Activated naive CD4-positive, alpha-beta T cell treated with anti-CD3 and anti-CD28 coated beads, Interleukin-2, amount 50 U/mL, for 24 hours (primary cell): ENCODE measurements around the gene SGTA.
A peak's percentile ranks its signal among the peaks of the same experiment; 100 is the strongest.
"Not testable (repeated sequence)": the region's sequence is repeated elsewhere in the genome, so short reads cannot be mapped to it uniquely, and the experiment has no call there.

Experiments used
- H3K27ac Mint-ChIP-seq: one replicate; pipeline ENCODE4 v1.8.0; 2021; ENCODE audit warnings: mild to moderate bottlenecking, mixed read lengths
- H3K27me3 Mint-ChIP-seq: one replicate; pipeline ENCODE4 v1.8.0; 2021; ENCODE audit warnings: mixed read lengths
- H3K36me3 Mint-ChIP-seq: one replicate; pipeline ENCODE4 v1.8.0; 2021; ENCODE audit warnings: mixed read lengths
- H3K4me1 Mint-ChIP-seq: one replicate; pipeline ENCODE4 v1.8.0; 2021; ENCODE audit warnings: mixed read lengths
- H3K4me3 Mint-ChIP-seq: one replicate; pipeline ENCODE4 v1.8.0; 2021; ENCODE audit warnings: mild to moderate bottlenecking, mixed read lengths
- H3K9me3 Mint-ChIP-seq: one replicate; pipeline ENCODE4 v1.8.0; 2021; ENCODE audit warnings: mixed read lengths

Gene SGTA

GRCh38 chr19:2782936-2783780 is at the start of gene SGTA:
Gene SGTA, minus strand, starts transcription at chr19:2783273. Its CDS starts 14,205 bp downstream, at chr19:2769068.
- peak within 1 kb of the TSS; percentile 93 for H3K4me3 Mint-ChIP-seq
- H3K36me3 Mint-ChIP-seq, result no peaks in the 10 kb centered on the region
- H3K27ac Mint-ChIP-seq, result peak within 1 kb of the TSS; percentile 98
- no peaks in the 10 kb centered on the region for H3K27me3 Mint-ChIP-seq
- peaks cover 53% of the 10 kb centered on the region for H3K4me1 Mint-ChIP-seq
- H3K9me3 Mint-ChIP-seq, result no peaks in the 10 kb centered on the region

- Mint-ChIP-seq H3K4me3 (no peak overlapping the region), H3K27me3 (no peaks in the 10 kb centered on the region), H3K9me3 (peaks cover 6% of the 10 kb centered on the region), H3K4me1 (no peaks in the 10 kb centered on the region), H3K36me3 (peaks cover 31% of the 10 kb centered on the region), H3K27ac (no peak overlapping the region)
Observed at GRCh38 chr19:2827840-2828489, 44.9 kb upstream of the SGTA start.

- Mint-ChIP-seq H3K27me3 (no peaks in the 10 kb centered on the region), H3K27ac (no peak overlapping the region), H3K4me1 (no peaks in the 10 kb centered on the region), H3K9me3 (peaks cover 6% of the 10 kb centered on the region), H3K4me3 (no peak overlapping the region), H3K36me3 (peaks cover 24% of the 10 kb centered on the region)
Observed at GRCh38 chr19:2827022-2827421, 43.9 kb upstream of the SGTA start.

- Mint-ChIP-seq H3K27me3 (no peaks in the 10 kb centered on the region), H3K36me3 (peaks cover 18% of the 10 kb centered on the region), H3K4me3 (no peak overlapping the region), H3K9me3 (peaks cover 6% of the 10 kb centered on the region), H3K4me1 (peaks cover 4% of the 10 kb centered on the region), H3K27ac (no peak overlapping the region)
Observed at GRCh38 chr19:2824129-2824528, 41.1 kb upstream of the SGTA start.

GRCh38 chr19:2823646-2824045 is 40.6 kb upstream of the SGTA start:
- peaks cover 16% of the 10 kb centered on the region for H3K36me3 Mint-ChIP-seq
- peaks cover 4% of the 10 kb centered on the region for H3K4me1 Mint-ChIP-seq
- no peak overlapping the region for H3K27ac Mint-ChIP-seq
- no peaks in the 10 kb centered on the region for H3K27me3 Mint-ChIP-seq
- H3K4me3 Mint-ChIP-seq, result no peak overlapping the region
- H3K9me3 Mint-ChIP-seq, result peaks cover 6% of the 10 kb centered on the region

- H3K4me3 Mint-ChIP-seq, result no peak overlapping the region
- peaks cover 8% of the 10 kb centered on the region for H3K36me3 Mint-ChIP-seq
- H3K4me1 Mint-ChIP-seq, result peaks cover 4% of the 10 kb centered on the region
- no peaks in the 10 kb centered on the region for H3K27me3 Mint-ChIP-seq
- no peak overlapping the region for H3K27ac Mint-ChIP-seq
- peaks cover 5% of the 10 kb centered on the region for H3K9me3 Mint-ChIP-seq
Observed at GRCh38 chr19:2822846-2823245, 39.8 kb upstream of the SGTA start.

- peak overlapping the region; percentile 23 for H3K27ac Mint-ChIP-seq
- H3K4me1 Mint-ChIP-seq, result peaks cover 4% of the 10 kb centered on the region
- H3K27me3 Mint-ChIP-seq, result no peaks in the 10 kb centered on the region
- no peaks in the 10 kb centered on the region for H3K9me3 Mint-ChIP-seq
- H3K4me3 Mint-ChIP-seq, result peak overlapping the region; percentile 86
- no peaks in the 10 kb centered on the region for H3K36me3 Mint-ChIP-seq
Observed at GRCh38 chr19:2820112-2820702, 37.1 kb upstream of the SGTA start.

GRCh38 chr19:2819540-2820111 is 36.6 kb upstream of the SGTA start, which contains the start of gene ZNF554:
Gene ZNF554, plus strand, starts transcription at chr19:2819868. Its CDS starts 204 bp downstream, at chr19:2820072.
- Mint-ChIP-seq H3K4me1 (peaks cover 4% of the 10 kb centered on the region), H3K36me3 (no peaks in the 10 kb centered on the region), H3K4me3 (peak within 1 kb of the TSS; percentile 86), H3K27ac (peak within 1 kb of the TSS; percentile 76), H3K9me3 (no peaks in the 10 kb centered on the region), H3K27me3 (no peaks in the 10 kb centered on the region)

- H3K4me1 Mint-ChIP-seq, H3K27me3 Mint-ChIP-seq, H3K4me3 Mint-ChIP-seq, H3K27ac Mint-ChIP-seq, H3K36me3 Mint-ChIP-seq, H3K9me3 Mint-ChIP-seq: not testable (repeated sequence)
Observed at GRCh38 chr19:2817237-2817829, 34.3 kb upstream of the SGTA start.

GRCh38 chr19:2816641-2817040 is 33.6 kb upstream of the SGTA start:
- Mint-ChIP-seq H3K27me3 (no peaks in the 10 kb centered on the region), H3K9me3 (no peaks in the 10 kb centered on the region), H3K36me3 (no peaks in the 10 kb centered on the region), H3K27ac (no peak overlapping the region), H3K4me1 (peaks cover 4% of the 10 kb centered on the region), H3K4me3 (no peak overlapping the region)

- H3K27me3 Mint-ChIP-seq, result no peaks in the 10 kb centered on the region
- H3K9me3 Mint-ChIP-seq, result no peaks in the 10 kb centered on the region
Observed at GRCh38 chr19:2815923-2816322, 32.9 kb upstream of the SGTA start.

GRCh38 chr19:2815191-2815614 is 32.1 kb upstream of the SGTA start:
- H3K4me1 Mint-ChIP-seq, result peaks cover 1% of the 10 kb centered on the region
- H3K9me3 Mint-ChIP-seq, result no peaks in the 10 kb centered on the region
- no peaks in the 10 kb centered on the region for H3K27me3 Mint-ChIP-seq
- no peak overlapping the region for H3K4me3 Mint-ChIP-seq
- H3K36me3 Mint-ChIP-seq, result no peaks in the 10 kb centered on the region
- no peak overlapping the region for H3K27ac Mint-ChIP-seq

More at GRCh38 chr19:2815923-2816322, 32.9 kb upstream of the SGTA start:
- no peak overlapping the region for H3K4me3 Mint-ChIP-seq
- H3K4me1 Mint-ChIP-seq, result peaks cover 4% of the 10 kb centered on the region
- H3K27ac Mint-ChIP-seq, result no peak overlapping the region
- H3K36me3 Mint-ChIP-seq, result no peaks in the 10 kb centered on the region

- H3K4me1 Mint-ChIP-seq, result no peaks in the 10 kb centered on the region
- no peaks in the 10 kb centered on the region for H3K9me3 Mint-ChIP-seq
- H3K36me3 Mint-ChIP-seq, result no peaks in the 10 kb centered on the region
- H3K27me3 Mint-ChIP-seq, result no peaks in the 10 kb centered on the region
- H3K27ac Mint-ChIP-seq, result no peak overlapping the region
- no peak overlapping the region for H3K4me3 Mint-ChIP-seq
Observed at GRCh38 chr19:2814426-2814825, 31.4 kb upstream of the SGTA start.

- Mint-ChIP-seq H3K27me3 (no peaks in the 10 kb centered on the region), H3K9me3 (no peaks in the 10 kb centered on the region), H3K27ac (no peak overlapping the region), H3K4me3 (no peak overlapping the region), H3K36me3 (peaks cover 3% of the 10 kb centered on the region), H3K4me1 (no peaks in the 10 kb centered on the region)
Observed at GRCh38 chr19:2813235-2814160, 30.4 kb upstream of the SGTA start.
